WTC11 (cell line): ENCODE measurements around the gene PAN3. TPM values are rescaled to one million over a fixed set of nuclear protein-coding genes. Genes with fewer than 3 reads are reported as not detected.

ENCODE experiments used
- ATAC-seq: fragments of 200-7000 bp; cut with Tn5 transposase; 2 replicates; pipeline ENCODE4 v1.10.0; 2021; ENCODE audit warnings: mild to moderate bottlenecking, moderate library complexity
- CTCF ChIA-PET: fragments of 300-600 bp; sonication (Branson Sonifier 250); formaldehyde crosslinking; loops from one replicate; lab custom pipeline; 2021; ENCODE audit warnings: antibody characterized with exemption; lab: Charles Lee
- POLR2A ChIA-PET: fragments of 350-600 bp; sonication (Branson Sonifier 250); formaldehyde crosslinking; loops from one replicate; lab custom pipeline; 2021; ENCODE audit warnings: antibody characterized with exemption; lab: Charles Lee
- DNase-seq: peaks from one replicate; pipeline ENCODE4 v3.0.0; 2021; ENCODE audit warnings: low spot score
- H3K27ac Mint-ChIP-seq: 2 replicates; pipeline ENCODE4 v1.8.0; 2021; ENCODE audit warnings: mixed read lengths
- H3K27me3 Mint-ChIP-seq: 2 replicates; pipeline ENCODE4 v1.8.0; 2021; ENCODE audit warnings: low read depth, mild to moderate bottlenecking, moderate library complexity, mixed read lengths
- H3K36me3 Mint-ChIP-seq: 2 replicates; pipeline ENCODE4 v1.8.0; 2021; ENCODE audit warnings: mixed read lengths
- H3K4me1 Mint-ChIP-seq: 2 replicates; pipeline ENCODE4 v1.8.0; 2022; ENCODE audit warnings: mixed read lengths
- H3K4me3 Mint-ChIP-seq: 2 replicates; pipeline ENCODE4 v1.8.0; 2021; ENCODE audit warnings: mild to moderate bottlenecking, moderate library complexity, mixed read lengths
- H3K9me3 Mint-ChIP-seq: 2 replicates; pipeline ENCODE4 v1.8.0; 2021; ENCODE audit warnings: mixed read lengths
- ARID4B ChIP-seq: sonication (generic); formaldehyde crosslinking; IDR thresholded peaks from 2 replicates; pipeline ENCODE4 v1.8.0; 2023; ENCODE audit warnings: missing genetic modification reagents, mild to moderate bottlenecking, borderline replicate concordance
- CDX4 ChIP-seq: fragments of 250-450 bp; sonication (Bioruptor Pico); IDR thresholded peaks from 2 replicates; pipeline ENCODE4 v1.9.0; 2021; ENCODE audit warnings: moderate library complexity, mild to moderate bottlenecking, inconsistent platforms, borderline replicate concordance
- CREM ChIP-seq: sonication (generic); formaldehyde crosslinking; IDR thresholded peaks from 2 replicates; pipeline ENCODE4 v1.8.1; 2022; ENCODE audit warnings: mild to moderate bottlenecking, missing genetic modification reagents, moderate library complexity
- E2F1 ChIP-seq: sonication (generic); formaldehyde crosslinking; IDR thresholded peaks from 2 replicates; pipeline ENCODE4 v1.8.0; 2022; ENCODE audit warnings: mild to moderate bottlenecking, missing genetic modification reagents
- ERG ChIP-seq: fragments of 250-450 bp; sonication (Bioruptor Pico); IDR thresholded peaks from 2 replicates; pipeline ENCODE4 v1.8.0; 2021; ENCODE audit warnings: mild to moderate bottlenecking
- FOXJ3 ChIP-seq: sonication (generic); formaldehyde crosslinking; IDR thresholded peaks from 2 replicates; pipeline ENCODE4 v1.9.0; 2021; ENCODE audit warnings: missing genetic modification reagents, mild to moderate bottlenecking, borderline replicate concordance
- GRHL2 ChIP-seq: fragments of 250-450 bp; sonication (Bioruptor Pico); IDR thresholded peaks from 2 replicates; pipeline ENCODE4 v1.8.0; 2022; ENCODE audit warnings: mild to moderate bottlenecking, moderate library complexity; ENCODE audit not compliant: insufficient replicate concordance, severe bottlenecking
- GTF2I ChIP-seq: fragments of 250-450 bp; sonication (Bioruptor Pico); conservative IDR thresholded peaks from 2 replicates; pipeline ENCODE4 v1.4.0; 2021; ENCODE audit warnings: mild to moderate bottlenecking
- HMGA2 ChIP-seq: fragments of 250-450 bp; sonication (Bioruptor Pico); IDR thresholded peaks from 2 replicates; pipeline ENCODE4 v1.4.0; 2021; ENCODE audit warnings: mild to moderate bottlenecking, moderate library complexity
- IRF2 ChIP-seq: sonication (generic); formaldehyde crosslinking; IDR thresholded peaks from 2 replicates; pipeline ENCODE4 v1.8.0; 2022; ENCODE audit warnings: low read depth, missing genetic modification reagents, borderline replicate concordance
- JAZF1 ChIP-seq: fragments of 250-450 bp; sonication (Bioruptor Pico); IDR thresholded peaks from 2 replicates; pipeline ENCODE4 v1.9.0; 2021; ENCODE audit warnings: moderate library complexity, mild to moderate bottlenecking, inconsistent platforms
- MAX ChIP-seq: sonication (generic); formaldehyde crosslinking; IDR thresholded peaks from 2 replicates; pipeline ENCODE4 v1.8.0; 2022; ENCODE audit warnings: mild to moderate bottlenecking, missing genetic modification reagents
- MYBL2 ChIP-seq: sonication (generic); formaldehyde crosslinking; IDR thresholded peaks from 2 replicates; pipeline ENCODE4 v1.8.1; 2023; ENCODE audit warnings: mild to moderate bottlenecking, moderate library complexity, missing genetic modification reagents
- RELA ChIP-seq: sonication (generic); formaldehyde crosslinking; IDR thresholded peaks from 2 replicates; pipeline ENCODE4 v1.8.1; 2022; ENCODE audit warnings: missing genetic modification reagents, mild to moderate bottlenecking, borderline replicate concordance
- SMAD3 ChIP-seq: sonication (generic); formaldehyde crosslinking; IDR thresholded peaks from 2 replicates; pipeline ENCODE4 v1.8.0; 2022; ENCODE audit warnings: missing genetic modification reagents, mild to moderate bottlenecking, borderline replicate concordance
- SP1 ChIP-seq: sonication (generic); formaldehyde crosslinking; conservative IDR thresholded peaks from 2 replicates; pipeline ENCODE4 v1.8.1; 2022; ENCODE audit warnings: missing genetic modification reagents
- STAT6 ChIP-seq: sonication (generic); formaldehyde crosslinking; conservative IDR thresholded peaks from 2 replicates; pipeline ENCODE4 v1.8.1; 2023; ENCODE audit warnings: mild to moderate bottlenecking, low read depth, missing genetic modification reagents, moderate library complexity
- TCF7 ChIP-seq: sonication (generic); formaldehyde crosslinking; IDR thresholded peaks from 2 replicates; pipeline ENCODE4 v1.8.0; 2022; ENCODE audit warnings: mild to moderate bottlenecking, low read depth, missing genetic modification reagents, moderate library complexity
- TP53 ChIP-seq: sonication (generic); formaldehyde crosslinking; IDR thresholded peaks from 2 replicates; pipeline ENCODE4 v1.8.1; 2023; ENCODE audit warnings: mild to moderate bottlenecking, missing genetic modification reagents
- ZMAT4 ChIP-seq: fragments of 250-450 bp; sonication (Bioruptor Pico); IDR thresholded peaks from 2 replicates; pipeline ENCODE4 v1.9.0; 2021; ENCODE audit warnings: mild to moderate bottlenecking
- ZNF219 ChIP-seq: sonication (generic); formaldehyde crosslinking; IDR thresholded peaks from 2 replicates; pipeline ENCODE4 v1.8.0; 2023; ENCODE audit warnings: missing genetic modification reagents, mild to moderate bottlenecking, borderline replicate concordance
- ZNF416 ChIP-seq: fragments of 250-450 bp; sonication (Bioruptor Pico); IDR thresholded peaks from 2 replicates; pipeline ENCODE4 v1.9.0; 2021; ENCODE audit warnings: mild to moderate bottlenecking, inconsistent platforms
- total RNA-seq: library from RNA; stranded (reverse); gene quantifications from 3 replicates; pipeline ENCODE4 v1.2.3, GENCODE V29; 2021

The PAN3 gene
- total RNA-seq, 1 experiment from 2014 or later, result 37.8 TPM

GRCh38 chr13:28128030-28128429 is 10.3 kb upstream of the PAN3 start:
- no peak for ATAC-seq
- H3K4me3 Mint-ChIP-seq, result no peak overlapping the region
- no peak for TF ChIP-seq TCF7 (CRISPR knock-in tag)
- TF ChIP-seq CDX4 (CRISPR knock-in tag), result no peak
- TF ChIP-seq SP1, result no peak
- no peak for TF ChIP-seq ZNF416
- TF ChIP-seq CREM (CRISPR knock-in tag), result no peak
- no peak for TF ChIP-seq JAZF1
- no peak for TF ChIP-seq RELA
- no peak for TF ChIP-seq GRHL2 (CRISPR knock-in tag)
- TF ChIP-seq ARID4B (CRISPR knock-in tag), result no peak
- TF ChIP-seq SMAD3 (CRISPR knock-in tag), result no peak
- no peak for TF ChIP-seq GTF2I (CRISPR knock-in tag)
- no peak for TF ChIP-seq STAT6 (CRISPR knock-in tag)
- no peak for TF ChIP-seq ZNF219
- TF ChIP-seq MYBL2 (CRISPR knock-in tag), result no peak
- TF ChIP-seq ZMAT4, result no peak
- H3K9me3 Mint-ChIP-seq, result no peaks in the 10 kb centered on the region
- no peak for DNase-seq
- H3K4me1 Mint-ChIP-seq, result no peaks in the 10 kb centered on the region
- POLR2A ChIA-PET, result no interaction called here
- CTCF ChIA-PET, result no interaction called here
- H3K36me3 Mint-ChIP-seq, result no peaks in the 10 kb centered on the region
- no peak overlapping the region for H3K27ac Mint-ChIP-seq
- H3K27me3 Mint-ChIP-seq, result no peaks in the 10 kb centered on the region

- Mint-ChIP-seq H3K36me3 (no peaks in the 10 kb centered on the region), H3K4me3 (no peak overlapping the region), H3K27me3 (no peaks in the 10 kb centered on the region), H3K27ac (no peak overlapping the region), H3K9me3 (no peaks in the 10 kb centered on the region), H3K4me1 (no peaks in the 10 kb centered on the region)
- ATAC-seq (no peak), DNase-seq (no peak)
- CTCF ChIA-PET, result no interaction called here
- TF ChIP-seq TP53 (CRISPR knock-in tag) (no peak), IRF2 (no peak), FOXJ3 (CRISPR knock-in tag) (no peak), HMGA2 (CRISPR knock-in tag) (no peak), E2F1 (CRISPR knock-in tag) (no peak), ERG (CRISPR knock-in tag) (no peak), MAX (CRISPR knock-in tag) (no peak)
- POLR2A ChIA-PET, result no interaction called here
These were observed 9.4 kb upstream of the PAN3 start for GRCh38 chr13:28128926-28129325.
